ENCODE results near the gene RAB14.
A peak's percentile ranks its signal among the peaks of the same experiment; 100 is the strongest.

Gene RAB14

DNA sequence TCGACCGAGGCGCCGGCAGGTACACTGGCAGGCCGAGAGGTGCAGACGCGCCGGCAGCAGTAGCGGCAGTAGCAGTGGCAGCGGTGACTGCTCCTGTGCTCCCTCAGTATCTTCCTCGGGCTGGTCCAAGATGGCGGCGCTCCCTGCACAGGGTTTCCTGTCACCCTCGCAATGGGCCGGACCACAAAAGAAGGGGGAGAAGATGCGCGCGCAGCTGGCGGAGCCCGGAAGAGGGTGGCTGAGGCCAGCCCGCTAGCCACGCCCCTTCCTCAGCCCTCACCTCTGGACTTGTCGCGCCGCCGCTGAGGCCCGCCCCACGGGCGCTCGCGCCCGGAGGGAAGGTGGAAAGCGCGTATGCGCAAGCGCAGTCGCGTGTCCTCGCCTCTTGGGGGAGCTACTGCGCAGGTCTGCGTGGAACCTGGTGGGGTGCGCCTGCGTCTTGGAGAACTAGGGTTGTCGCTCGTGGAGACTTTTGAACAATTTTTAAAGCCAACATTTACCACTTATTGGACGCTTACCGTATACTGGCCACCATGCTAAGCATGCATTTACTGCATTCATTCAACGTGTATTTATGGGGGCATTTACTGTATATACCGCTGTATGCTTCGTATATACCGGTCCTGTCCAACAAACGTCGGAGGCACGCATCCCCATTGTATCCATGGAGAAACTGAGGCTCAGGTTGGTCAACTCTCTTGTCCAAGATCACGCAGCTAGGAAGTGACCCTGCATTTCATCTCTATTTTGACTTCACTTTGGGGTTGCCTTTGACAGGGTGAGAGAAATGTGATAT is at the start of gene RAB14:
Gene RAB14 (minus strand): TSS at position 132 of the 796 bp plus-strand sequence. CDS start 8,457 bp downstream, outside the sequence.
- peak; percentile 97 for DNase-seq

DNA sequence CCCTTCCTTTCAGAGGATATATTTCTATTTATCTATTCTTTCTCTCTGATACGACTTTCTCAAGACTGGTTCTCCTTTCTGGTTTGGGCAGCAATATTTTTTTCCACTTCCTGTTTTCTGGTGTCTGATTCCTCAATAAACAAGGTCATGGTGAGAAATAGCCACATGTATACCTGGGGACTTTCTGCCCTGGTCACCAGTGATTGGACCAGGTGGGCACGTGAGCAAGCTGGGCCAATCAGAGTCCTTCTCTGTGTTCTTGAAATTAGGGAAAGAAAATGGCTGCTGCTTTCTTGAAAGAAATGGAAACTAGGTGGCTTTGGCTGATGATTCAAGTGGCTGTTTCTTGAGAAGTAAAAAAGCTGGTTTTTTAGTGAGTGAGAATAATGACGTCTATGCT is 47.9 kb upstream of the RAB14 start:
- no peak for DNase-seq

DNA sequence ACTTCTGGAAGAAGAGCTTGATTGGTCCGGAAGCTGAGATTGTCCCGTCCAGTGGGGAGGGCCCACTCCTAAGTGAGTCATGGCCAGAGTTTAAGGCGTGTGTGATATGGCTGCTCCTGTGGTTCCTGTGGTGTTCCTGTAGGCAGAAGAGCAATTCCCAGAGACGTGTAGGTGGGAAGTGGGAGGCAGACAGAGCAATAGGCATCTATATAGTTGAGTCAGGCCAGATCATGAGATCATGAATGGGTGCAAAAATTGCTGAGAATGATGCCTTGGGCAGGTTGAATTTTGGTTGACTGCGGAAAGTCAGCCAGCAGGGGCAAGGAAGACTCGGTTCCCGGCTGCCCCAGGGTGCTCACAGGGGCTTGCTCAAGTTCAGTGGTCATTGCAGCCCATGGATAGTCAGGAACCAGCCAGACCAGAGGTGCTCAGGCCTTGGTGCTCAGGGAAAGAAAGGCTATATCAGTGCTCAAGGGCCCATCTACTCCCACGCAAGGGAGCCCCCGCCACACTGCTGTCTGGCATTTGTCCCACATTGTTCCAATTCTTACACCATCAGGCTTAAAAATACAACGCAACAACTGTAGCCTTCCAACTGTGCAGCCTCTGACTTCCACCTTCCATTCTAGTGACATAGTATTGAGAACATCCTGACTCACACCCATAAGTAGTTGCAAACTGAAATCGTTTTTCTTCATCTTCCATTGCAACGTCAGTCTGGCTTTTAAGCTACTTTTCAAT is 45.3 kb upstream of the RAB14 start:
- DNase-seq, result no peak

DNA sequence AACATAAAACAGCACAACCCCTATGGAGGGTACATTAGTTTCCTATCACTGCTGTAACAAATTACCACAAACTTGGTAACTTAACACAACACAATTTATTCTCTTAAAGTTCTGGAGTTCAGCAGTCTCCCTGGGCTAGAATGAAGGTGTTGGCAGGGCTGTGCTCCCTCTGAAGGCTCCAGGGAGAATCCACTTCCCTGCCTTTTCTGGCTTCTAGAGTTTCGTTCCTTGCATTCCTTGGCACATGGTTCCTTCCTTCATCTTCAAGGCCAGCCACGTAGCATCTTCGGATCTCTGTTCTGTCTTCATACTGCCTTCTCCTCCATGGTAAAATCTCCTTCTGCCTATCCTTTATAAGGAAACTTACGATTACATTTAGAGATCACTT is 41.3 kb upstream of the RAB14 start:
- DNase-seq, result no peak

DNA sequence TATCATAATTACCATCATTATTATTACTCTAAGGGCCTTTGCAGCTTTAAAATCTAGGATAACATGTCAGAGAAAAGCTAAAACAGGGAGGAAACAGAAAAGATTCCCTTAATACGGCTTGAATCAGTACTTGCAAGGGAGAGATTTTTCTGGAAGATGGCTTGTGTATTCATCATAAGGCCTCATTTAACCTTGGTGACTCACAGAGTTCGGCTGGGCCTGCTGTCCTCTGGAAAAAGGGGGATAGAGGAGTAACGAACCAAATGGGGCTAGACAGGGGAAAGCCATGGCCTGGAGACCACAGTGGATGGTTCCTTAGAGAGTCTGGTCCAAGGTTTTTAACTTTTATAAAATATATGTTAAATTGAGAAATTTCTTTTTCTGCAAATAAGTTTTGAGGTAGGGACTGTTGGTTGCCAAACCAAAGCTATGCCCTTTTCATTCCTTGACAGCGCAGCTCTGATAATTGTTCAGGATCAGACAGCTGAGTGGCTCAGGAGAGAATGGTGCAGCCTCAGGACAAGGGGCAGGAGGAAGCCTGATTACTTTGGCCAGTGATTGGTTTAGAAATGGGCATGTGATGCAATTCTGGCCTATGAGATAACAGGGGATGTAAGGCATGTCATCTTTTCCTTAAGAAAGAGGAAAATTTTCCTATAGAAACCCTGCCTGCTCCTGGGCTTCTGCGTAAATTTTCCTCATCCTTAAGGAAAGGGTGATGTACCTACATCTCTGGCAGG is 40.7 kb upstream of the RAB14 start:
- DNase-seq, result no peak

DNA sequence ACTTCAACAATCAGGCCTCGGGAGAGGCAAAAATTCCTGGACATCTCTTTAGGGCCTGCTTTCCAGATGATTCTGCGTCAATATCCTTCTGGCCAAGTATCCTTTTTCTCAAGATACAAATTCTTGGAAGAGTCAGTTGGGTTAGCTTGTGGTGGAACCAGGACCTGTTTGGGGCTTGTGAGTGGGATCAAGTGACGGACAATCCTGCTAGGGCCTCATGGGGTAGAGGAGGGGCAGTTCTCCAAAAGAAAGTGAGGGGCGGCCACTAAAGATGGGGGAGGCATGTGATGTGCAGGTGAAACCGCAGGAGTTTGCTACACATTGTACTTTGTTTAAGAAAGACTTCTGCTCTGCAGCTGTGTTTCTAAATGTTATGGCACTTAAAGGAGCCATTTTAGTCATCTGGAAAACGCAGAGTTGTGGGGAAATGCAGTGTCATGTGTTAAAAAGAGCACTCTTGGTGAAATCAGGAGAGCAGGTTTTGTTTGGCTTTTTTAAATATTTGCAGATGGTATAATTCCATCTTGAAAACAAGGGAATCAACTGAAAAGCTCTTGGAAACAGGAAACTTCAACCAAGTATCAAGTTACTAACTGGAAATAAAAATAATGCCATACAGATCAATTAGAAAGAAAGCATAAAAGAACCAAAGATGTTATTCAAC is 38.9 kb upstream of the RAB14 start:
- DNase-seq, result no peak

DNA sequence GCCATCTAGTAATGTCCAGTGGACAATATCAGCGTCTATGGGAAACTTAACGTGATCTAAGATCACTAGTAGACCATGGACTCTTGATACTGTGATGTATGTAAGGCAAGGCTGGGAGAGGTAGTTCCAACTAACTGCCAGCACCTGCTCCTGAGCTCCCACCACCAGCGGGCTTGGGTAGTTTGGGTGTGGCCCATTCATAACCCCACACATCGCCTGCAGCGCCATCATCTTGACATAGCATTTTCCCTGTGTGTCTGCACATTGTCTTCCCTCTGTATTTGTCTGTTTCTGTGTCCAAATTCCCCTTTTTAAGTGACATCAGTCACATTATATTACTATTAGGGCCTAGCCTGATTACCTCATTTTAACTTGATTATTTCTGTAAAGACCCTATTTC is 38.2 kb upstream of the RAB14 start:
- no peak for DNase-seq

DNA sequence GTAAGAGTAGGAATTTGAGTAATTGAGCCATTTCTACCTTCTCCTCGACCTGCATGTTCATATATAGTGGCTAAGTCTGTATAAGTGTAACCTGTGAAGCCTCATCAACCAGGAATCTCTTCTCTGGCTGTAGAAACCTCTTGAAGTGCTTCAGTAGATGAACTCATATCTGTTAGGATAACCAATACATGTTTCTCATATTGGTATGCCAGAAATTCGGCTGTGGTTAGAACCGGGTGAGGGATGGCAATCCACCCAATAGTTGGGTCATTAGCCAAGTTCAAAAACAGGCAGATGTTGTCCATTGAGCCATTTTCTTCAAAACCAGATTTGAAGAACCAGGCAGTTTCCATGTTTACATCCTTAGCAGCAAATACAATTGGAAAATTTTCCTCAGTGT is 37.4 kb upstream of the RAB14 start:
- DNase-seq, result no peak

DNA sequence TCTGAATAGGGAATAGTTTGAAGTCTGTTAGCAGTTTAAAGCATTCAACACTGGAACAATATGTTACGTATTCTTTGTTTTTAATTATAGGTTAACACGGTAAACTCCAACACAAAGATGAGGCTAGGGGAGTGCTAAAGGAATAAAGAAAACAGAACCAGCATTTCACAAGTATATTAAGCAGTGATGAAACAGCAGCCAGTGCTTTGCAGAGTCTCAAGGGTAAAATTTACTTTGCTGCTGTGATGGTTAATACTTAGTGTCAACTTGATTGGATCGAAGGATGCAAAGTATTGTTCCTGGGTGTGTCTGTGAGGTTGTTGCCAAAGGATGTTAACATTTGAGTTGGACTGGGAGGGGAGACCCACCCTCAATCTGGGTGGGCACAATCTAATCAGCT is 36.2 kb upstream of the RAB14 start:
- DNase-seq, result no peak

DNA sequence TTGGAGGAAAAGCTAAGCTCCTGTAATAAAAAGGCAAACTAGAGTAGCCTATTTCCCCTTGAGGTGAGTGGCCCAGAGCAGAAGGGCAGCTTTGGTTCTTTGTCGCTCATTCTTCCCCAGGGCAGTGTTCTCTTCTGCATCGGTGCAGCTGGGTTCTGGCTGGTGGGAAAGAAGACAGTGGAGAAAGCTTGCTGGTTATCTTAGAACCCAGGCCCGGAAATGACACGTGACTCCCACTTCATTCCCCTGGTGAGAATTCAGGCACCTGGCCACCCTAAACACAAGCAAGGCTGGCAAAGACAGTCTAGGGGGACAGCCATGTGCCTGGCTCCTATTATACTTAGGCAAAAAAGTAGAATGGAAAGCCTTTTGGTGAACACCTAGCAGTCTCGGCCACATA is 33.8 kb upstream of the RAB14 start:
- DNase-seq, result no peak

DNA sequence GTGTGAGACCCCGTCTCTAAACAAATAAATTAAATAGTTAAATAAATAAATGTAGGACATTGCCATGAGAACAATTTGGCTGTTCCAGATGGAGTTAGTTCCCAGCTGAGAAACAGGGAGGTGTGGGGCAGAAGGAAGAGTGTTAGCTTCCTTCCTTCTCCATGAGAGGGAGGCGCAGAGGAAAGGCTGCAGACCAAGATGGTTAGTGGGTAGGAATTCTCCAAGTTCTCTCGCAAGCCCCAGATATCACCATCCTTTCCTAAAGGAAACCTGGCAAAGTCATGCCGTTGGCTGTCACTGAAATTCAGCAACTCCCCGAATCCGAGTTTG is 33.1 kb upstream of the RAB14 start:
- DNase-seq, result no peak

DNA sequence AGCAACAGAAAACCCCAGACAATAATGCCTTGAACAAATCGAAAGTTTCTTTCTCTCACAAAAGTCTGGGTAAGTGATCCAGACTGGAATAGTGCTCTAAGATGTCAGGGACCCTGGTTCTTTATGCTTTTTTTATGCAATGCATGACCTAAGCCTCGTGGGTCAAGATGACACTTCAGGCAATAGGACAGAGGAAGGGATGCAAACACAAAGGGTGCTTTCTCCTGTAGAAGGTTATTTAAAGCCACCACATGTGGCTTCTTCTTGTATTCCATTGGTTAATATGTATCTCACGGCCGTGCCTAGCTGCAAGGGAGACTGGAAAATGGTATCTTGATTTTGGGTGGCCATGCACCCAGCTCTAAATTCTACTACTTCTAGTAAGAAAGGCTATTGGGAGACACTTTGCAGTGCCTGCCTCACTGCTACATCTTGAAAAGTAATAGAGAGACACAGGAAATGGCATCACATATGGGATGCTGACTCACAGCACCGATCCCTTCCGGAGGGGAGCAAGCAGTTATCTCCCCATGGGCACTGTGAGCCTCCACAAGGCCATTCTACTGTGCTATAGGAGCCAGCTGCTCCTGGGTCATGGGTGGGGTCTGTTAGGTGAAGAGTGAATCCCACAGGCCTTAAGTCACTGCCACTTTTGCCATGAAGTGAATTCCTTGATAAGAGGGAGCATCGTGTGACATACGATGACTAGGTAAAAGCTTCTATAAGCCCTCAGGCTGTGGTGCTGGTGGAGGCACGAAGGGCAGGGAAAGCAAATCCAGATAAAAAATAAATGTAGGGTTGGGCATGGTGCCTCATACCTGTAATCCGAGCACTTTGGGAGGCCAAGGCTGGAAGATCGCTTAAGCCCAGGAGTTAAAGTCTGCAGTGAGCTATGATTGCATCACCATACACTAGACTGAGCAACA is 32.5 kb upstream of the RAB14 start:
- no peak for DNase-seq

DNA sequence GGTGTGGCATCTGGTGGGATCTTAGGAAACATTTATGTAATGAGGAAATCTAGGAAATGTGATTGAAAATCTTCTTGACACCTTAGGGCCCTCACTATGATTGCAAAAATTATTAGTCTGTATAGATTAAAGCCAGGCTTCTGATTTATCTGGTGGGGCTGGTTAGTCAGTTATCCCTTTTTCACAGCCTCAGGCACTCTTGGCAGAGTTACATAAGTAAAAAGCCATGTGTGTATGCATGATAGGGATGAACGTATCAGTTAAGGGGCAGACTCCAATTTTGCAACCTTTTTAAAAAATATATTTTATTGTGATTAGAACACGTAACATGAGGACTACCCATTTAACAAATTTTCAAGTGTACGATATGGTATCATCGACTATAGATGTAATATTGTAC is 30.6 kb upstream of the RAB14 start:
- no peak for DNase-seq

DNA sequence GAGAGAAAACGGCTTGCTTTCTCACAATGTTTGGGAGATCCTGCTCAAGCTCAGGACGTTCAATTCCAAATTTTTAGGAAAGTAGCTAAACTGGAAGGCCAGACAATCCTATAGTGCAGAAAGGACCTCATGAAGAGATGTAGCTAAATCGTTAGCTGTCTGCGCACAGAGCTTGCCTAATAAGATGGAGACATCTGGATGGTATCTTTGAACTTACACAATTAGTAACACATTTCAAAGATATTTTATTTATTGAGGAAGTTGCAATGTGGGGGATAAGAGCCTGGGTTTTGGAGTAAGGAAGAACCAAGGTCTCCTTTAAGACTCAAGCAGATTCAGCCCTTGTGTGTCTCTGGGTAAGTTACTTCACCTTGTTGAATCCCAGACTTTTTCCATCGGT is 28.6 kb upstream of the RAB14 start:
- DNase-seq, result no peak

DNA sequence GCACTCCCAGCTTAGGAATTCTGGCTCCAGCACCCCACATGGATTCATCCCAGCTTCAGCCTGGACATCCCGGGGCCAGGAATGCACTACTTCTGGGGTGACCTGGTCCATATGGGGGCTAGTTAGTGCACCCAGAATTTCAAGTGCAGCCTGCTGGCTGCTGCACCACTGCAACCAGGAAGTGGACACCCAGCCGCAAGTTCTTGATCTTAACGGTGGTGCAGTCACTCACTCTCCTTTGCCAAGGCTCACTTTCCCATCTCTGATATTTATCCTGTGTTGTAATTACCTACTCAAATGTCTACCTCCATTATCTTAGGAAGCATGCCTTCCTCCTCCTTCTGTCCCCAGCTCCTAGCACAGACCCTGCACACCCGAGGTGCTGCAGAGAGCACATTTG is 26.2 kb upstream of the RAB14 start:
- DNase-seq, result no peak

DNA sequence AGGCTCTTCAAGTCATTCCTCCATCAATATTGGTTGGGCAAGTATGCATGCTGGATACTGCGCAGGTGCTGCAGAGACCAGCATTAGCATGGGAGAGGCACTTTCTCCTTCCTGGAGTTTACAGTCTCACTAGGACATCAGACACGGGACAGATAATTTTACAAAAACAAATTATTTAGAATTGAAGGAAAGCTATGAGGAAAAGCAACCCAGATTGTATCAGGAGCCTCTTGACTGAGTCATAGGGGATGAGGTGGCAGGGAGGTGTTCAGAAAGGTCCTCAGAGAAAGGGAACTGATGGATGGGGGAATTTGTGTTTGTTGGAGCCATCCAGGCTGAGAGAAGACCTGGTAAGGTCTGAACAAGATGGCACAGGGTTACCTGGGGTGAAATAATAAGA is 24.5 kb upstream of the RAB14 start:
- no peak for DNase-seq

DNA sequence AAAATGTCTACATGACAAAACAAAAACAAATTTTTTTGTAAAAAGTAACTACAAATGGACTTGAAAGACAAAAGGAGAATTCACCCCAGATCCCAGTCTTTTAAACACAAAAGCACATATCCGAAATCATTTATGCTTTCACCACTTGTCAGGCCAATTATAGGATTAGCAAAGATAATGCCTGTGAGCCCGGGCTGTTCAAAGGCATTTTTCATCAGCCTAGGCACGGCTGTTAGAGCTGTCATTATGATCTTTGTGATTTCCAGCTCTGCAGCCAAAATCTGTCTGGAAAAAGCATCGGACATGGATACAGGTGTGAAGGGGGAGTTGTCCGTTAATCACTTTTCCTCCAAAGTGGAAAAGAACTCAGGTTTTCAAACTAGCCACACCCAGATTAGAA is 23.6 kb upstream of the RAB14 start:
- no peak for DNase-seq

DNA sequence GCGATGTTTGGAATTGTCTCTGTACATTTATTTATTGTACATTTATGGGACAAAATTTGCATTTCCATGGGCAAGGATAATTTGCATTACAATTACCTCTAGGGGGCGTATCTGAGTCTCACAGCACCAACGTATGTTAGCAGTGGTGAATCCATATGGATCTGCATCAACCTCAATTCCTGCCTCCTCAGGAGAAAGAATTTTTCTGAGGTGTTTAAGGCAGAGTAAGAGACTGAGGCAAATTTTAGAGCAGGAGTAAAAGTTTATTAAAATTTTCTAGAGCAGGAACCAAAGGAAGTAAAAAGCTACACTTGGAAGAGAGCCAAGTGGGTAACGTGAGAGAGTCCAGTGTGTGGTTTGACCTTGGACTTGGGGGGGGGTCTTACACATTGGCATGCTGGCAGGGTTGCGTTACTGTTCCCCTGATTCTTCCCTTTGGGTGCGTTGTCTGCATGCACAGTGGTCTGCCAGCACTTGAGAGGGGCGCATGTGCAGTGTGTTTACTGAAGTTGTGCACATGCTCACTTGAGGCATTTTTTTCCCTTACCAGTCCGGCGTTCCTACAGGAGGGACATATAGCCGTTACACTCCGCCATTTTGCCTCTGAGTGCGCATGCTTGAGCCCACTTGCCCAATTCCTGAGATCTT is 21.0 kb upstream of the RAB14 start:
- DNase-seq, result peak; percentile 11

DNA sequence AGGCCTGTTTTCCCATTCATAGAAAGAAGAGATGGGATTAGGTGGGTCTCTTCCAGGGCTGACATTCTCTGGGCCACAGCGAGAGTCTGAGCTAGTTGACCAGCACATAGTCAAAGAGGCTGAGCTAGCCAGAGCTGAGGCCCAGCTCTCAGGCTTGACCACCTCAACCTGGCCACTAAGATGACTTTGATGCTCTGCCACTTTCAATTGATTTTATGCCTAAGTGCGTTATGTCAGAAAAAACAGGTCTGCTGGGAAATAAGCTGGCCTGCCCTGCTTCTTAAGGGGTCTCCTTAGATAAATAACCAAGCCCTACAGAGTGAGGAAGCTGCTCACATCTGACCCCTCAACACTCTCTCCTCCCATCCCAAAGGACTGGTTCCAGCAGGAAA is 20.0 kb upstream of the RAB14 start:
- DNase-seq, result no peak

DNA sequence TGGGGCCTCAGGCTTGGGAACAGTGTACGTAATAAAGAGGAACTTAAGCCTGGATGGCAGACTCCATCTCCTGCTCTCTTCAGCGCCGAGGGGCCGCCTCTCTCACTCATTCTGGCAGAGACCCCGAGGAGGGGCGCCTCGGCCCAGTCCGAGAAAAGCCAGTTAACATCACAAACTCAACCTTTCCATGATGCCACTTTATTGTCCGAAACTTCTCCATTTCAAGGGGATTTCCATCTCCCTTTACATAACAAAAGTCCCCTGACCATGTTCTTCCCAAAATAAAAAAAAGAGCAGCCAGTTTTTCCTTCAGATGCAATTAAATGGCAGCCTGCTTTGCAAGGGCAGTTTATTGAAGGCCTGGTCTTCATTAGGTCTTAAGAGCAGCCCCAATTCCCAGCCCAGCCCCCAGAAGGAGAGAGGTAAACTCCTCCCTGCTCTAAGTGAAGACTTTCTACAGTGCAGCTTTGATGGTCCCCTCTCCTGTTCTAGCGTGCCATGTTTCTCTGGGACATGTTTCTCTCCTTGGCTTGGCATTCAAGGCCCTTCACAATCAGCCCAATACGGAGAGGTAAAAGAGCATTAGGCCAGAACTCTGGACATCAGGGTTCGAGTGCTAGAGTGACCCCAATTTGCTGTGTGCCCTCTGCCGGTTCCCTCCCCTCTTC is 19.5 kb upstream of the RAB14 start:
- DNase-seq, result no peak

DNA sequence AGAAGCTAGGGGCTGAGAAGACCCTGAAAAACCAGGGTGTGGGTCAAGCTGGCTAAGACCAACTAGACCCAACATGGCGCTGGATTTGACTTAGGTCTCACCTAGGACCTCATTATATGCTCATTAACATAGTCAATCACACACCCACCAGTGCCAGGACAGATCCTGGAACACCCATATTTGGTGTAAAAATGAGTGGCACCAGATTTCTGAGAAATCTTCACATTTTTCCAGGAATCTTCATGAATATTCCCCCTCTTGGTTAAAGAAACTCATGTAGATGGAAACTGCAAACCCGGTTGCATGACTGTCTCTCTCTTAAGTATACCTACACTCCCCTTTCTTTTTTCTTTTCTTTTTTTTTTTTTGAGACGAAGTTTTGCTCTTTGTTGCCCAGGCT is 17.9 kb upstream of the RAB14 start:
- no peak for DNase-seq
